Astrocyte (in vitro differentiated cells and primary cell): ENCODE measurements around the gene CLPSL1. TPM values are rescaled to one million over a fixed set of nuclear protein-coding genes. Genes with fewer than 3 reads are reported as not detected.

Experiments
- DNase-seq: peaks from one replicate; pipeline ENCODE4 v3.0.0-alpha.2; 2010; ENCODE audit warnings: low read depth
- FAIRE-seq: peaks from 2 replicates; lab custom pipeline; 2011; peaks lifted over from hg19 to GRCh38; lab: Jason Lieb, UNC
- H2AFZ ChIP-seq: 2 replicates; pipeline ENCODE4 v1.6.0; 2012; ENCODE audit warnings: low read depth, low read length, inconsistent platforms
- H3K27ac ChIP-seq: 2 replicates; pipeline ENCODE4 v1.5.1; 2011; ENCODE audit warnings: low read depth, low read length, inconsistent platforms
- H3K27me3 ChIP-seq: 2 replicates; pipeline ENCODE4 v1.6.0; 2011; ENCODE audit warnings: low read length, inconsistent platforms; ENCODE audit not compliant: insufficient read depth
- H3K36me3 ChIP-seq: 2 replicates; pipeline ENCODE4 v1.5.1; 2011; ENCODE audit warnings: low read length, inconsistent platforms; ENCODE audit not compliant: insufficient read depth
- H3K4me1 ChIP-seq: 2 replicates; pipeline ENCODE4 v1.5.1; 2011; ENCODE audit warnings: low read length, inconsistent platforms; ENCODE audit not compliant: insufficient read depth
- H3K4me2 ChIP-seq: 2 replicates; pipeline ENCODE4 v1.6.0; 2012; ENCODE audit warnings: low read length, inconsistent platforms
- H3K4me3 ChIP-seq: 2 replicates; pipeline ENCODE4 v1.5.1; 2011; ENCODE audit warnings: low read depth, mild to moderate bottlenecking, low read length, inconsistent platforms; ENCODE audit not compliant: insufficient read depth
- H3K79me2 ChIP-seq: 2 replicates; pipeline ENCODE4 v1.6.0; 2012; ENCODE audit warnings: mild to moderate bottlenecking, low read length, inconsistent platforms; ENCODE audit not compliant: insufficient read depth
- H3K9ac ChIP-seq: 2 replicates; pipeline ENCODE4 v1.6.0; 2012; ENCODE audit warnings: mild to moderate bottlenecking, low read length, inconsistent platforms
- H3K9me3 ChIP-seq: 2 replicates; pipeline ENCODE4 v1.5.1; 2012; ENCODE audit warnings: low read depth, mild to moderate bottlenecking, low read length, inconsistent platforms; ENCODE audit not compliant: insufficient read depth
- H4K20me1 ChIP-seq: 2 replicates; pipeline ENCODE4 v1.6.0; 2012; ENCODE audit warnings: low read length, inconsistent platforms; ENCODE audit not compliant: insufficient read depth
- H3K27ac Mint-ChIP-seq: one replicate; pipeline ENCODE4 v1.8.0; 2021; ENCODE audit warnings: mild to moderate bottlenecking, mixed read lengths; ENCODE audit not compliant: unreplicated experiment
- H3K27me3 Mint-ChIP-seq: one replicate; pipeline ENCODE4 v1.8.0; 2021; ENCODE audit warnings: low read depth, mixed read lengths; ENCODE audit not compliant: unreplicated experiment
- H3K36me3 Mint-ChIP-seq: one replicate; pipeline ENCODE4 v1.8.0; 2021; ENCODE audit warnings: low read depth, mixed read lengths; ENCODE audit not compliant: unreplicated experiment
- H3K4me1 Mint-ChIP-seq: one replicate; pipeline ENCODE4 v1.8.0; 2021; ENCODE audit warnings: low read depth, mixed read lengths; ENCODE audit not compliant: unreplicated experiment
- H3K4me3 Mint-ChIP-seq: one replicate; pipeline ENCODE4 v1.8.0; 2021; ENCODE audit warnings: mild to moderate bottlenecking, moderate library complexity, mixed read lengths; ENCODE audit not compliant: unreplicated experiment
- H3K9me3 Mint-ChIP-seq: one replicate; pipeline ENCODE4 v1.8.0; 2021; ENCODE audit warnings: mild to moderate bottlenecking, mixed read lengths; ENCODE audit not compliant: unreplicated experiment
- CTCF ChIP-seq: IDR thresholded peaks from 2 replicates; pipeline ENCODE4 v1.5.1; 2011; ENCODE audit warnings: low read depth, mild to moderate bottlenecking, inconsistent platforms, low read length, moderate library complexity; ENCODE audit not compliant: insufficient read depth
- EZH2 ChIP-seq: IDR thresholded peaks from 2 replicates; pipeline ENCODE4 v1.6.1; 2012; ENCODE audit warnings: mild to moderate bottlenecking, low read length, inconsistent platforms; ENCODE audit not compliant: insufficient read depth
- total RNA-seq: library from RNA; stranded (reverse); gene quantifications from 2 replicates; pipeline ENCODE4 v1.2.1, GENCODE V29; 2021

Gene CLPSL1
- total RNA-seq, 1 donor from 2014 or later, result not detected

GRCh38 chr6:35776364-35777215, 4.2 kb upstream of the CLPSL1 start, which contains the start of gene CLPSL2:
Gene CLPSL2 (plus strand): TSS chr6:35776598. CDS start chr6:35776619, 21 bp downstream.
- Histone ChIP-seq H3K9ac (no peak within 1 kb of the TSS), H4K20me1 (no peaks in the 10 kb centered on the region), H3K36me3 (no peaks in the 10 kb centered on the region), H3K79me2 (no peaks in the 10 kb centered on the region), H3K27ac (no peak within 1 kb of the TSS), H3K9me3 (no peaks in the 10 kb centered on the region), H3K27me3 (peaks cover 8% of the 10 kb centered on the region), H2AFZ (peak within 1 kb of the TSS; percentile 71), H3K4me2 (peak within 1 kb of the TSS; percentile 86), H3K4me1 (no peaks in the 10 kb centered on the region), H3K4me3 (peak within 1 kb of the TSS; percentile 44)
- H3K36me3 Mint-ChIP-seq, result no peaks in the 10 kb centered on the region
- DNase-seq (no peak), FAIRE-seq (no peak)
- H3K4me1 Mint-ChIP-seq, result no peaks in the 10 kb centered on the region
- peaks cover 52% of the 10 kb centered on the region for H3K27me3 Mint-ChIP-seq
- TF ChIP-seq EZH2 (peak; percentile 84), CTCF (no peak)
- peaks cover 4% of the 10 kb centered on the region for H3K9me3 Mint-ChIP-seq
- peak within 1 kb of the TSS; percentile 82 for H3K4me3 Mint-ChIP-seq
- H3K27ac Mint-ChIP-seq, result no peak within 1 kb of the TSS

GRCh38 chr6:35777356-35778102, 3.3 kb upstream of the CLPSL1 start:
- Histone ChIP-seq H3K36me3 (no peaks in the 10 kb centered on the region), H3K4me1 (no peaks in the 10 kb centered on the region), H3K79me2 (no peaks in the 10 kb centered on the region), H3K4me3 (no peak overlapping the region), H4K20me1 (no peaks in the 10 kb centered on the region), H3K4me2 (no peak overlapping the region), H3K27ac (no peak overlapping the region), H3K9ac (no peak overlapping the region), H2AFZ (no peak overlapping the region), H3K9me3 (no peaks in the 10 kb centered on the region), H3K27me3 (peaks cover 8% of the 10 kb centered on the region)
- Mint-ChIP-seq H3K4me3 (peak overlapping the region; percentile 75), H3K4me1 (no peaks in the 10 kb centered on the region), H3K27ac (no peak overlapping the region), H3K9me3 (peaks cover 2% of the 10 kb centered on the region), H3K27me3 (peaks cover 51% of the 10 kb centered on the region), H3K36me3 (no peaks in the 10 kb centered on the region)
- TF ChIP-seq EZH2, result no peak
- DNase-seq (no peak), FAIRE-seq (no peak)

GRCh38 chr6:35778437-35778836, 2.4 kb upstream of the CLPSL1 start:
- H3K4me3 ChIP-seq, result no peak overlapping the region
- Mint-ChIP-seq H3K36me3 (no peaks in the 10 kb centered on the region), H3K27ac (no peak overlapping the region), H3K9me3 (peaks cover 2% of the 10 kb centered on the region), H3K4me1 (no peaks in the 10 kb centered on the region), H3K27me3 (peaks cover 51% of the 10 kb centered on the region), H3K4me3 (no peak overlapping the region)
- DNase-seq, result no peak
- no peaks in the 10 kb centered on the region for H3K9me3 ChIP-seq
- H2AFZ ChIP-seq, result no peak overlapping the region
- no peak overlapping the region for H3K27ac ChIP-seq
- H3K79me2 ChIP-seq, result no peaks in the 10 kb centered on the region
- H3K4me1 ChIP-seq, result no peaks in the 10 kb centered on the region
- no peak for FAIRE-seq
- H3K4me2 ChIP-seq, result no peak overlapping the region
- H3K9ac ChIP-seq, result no peak overlapping the region
- no peaks in the 10 kb centered on the region for H3K36me3 ChIP-seq
- no peaks in the 10 kb centered on the region for H4K20me1 ChIP-seq
- peaks cover 8% of the 10 kb centered on the region for H3K27me3 ChIP-seq
- TF ChIP-seq CTCF, result no peak
- no peak for TF ChIP-seq EZH2
